Superior temporal gyrus (tissue), 1 donor: ENCODE measurements around the gene SMIM22.
"Not testable (repeated sequence)": the region's sequence is repeated elsewhere in the genome, so short reads cannot be mapped to it uniquely, and the experiment has no call there.

ENCODE experiments used
- DNase-seq: peaks from one replicate; pipeline ENCODE4 v3.0.0-alpha.2; 2016; ENCODE audit errors: extremely low spot score

SMIM22 gene

DNA sequence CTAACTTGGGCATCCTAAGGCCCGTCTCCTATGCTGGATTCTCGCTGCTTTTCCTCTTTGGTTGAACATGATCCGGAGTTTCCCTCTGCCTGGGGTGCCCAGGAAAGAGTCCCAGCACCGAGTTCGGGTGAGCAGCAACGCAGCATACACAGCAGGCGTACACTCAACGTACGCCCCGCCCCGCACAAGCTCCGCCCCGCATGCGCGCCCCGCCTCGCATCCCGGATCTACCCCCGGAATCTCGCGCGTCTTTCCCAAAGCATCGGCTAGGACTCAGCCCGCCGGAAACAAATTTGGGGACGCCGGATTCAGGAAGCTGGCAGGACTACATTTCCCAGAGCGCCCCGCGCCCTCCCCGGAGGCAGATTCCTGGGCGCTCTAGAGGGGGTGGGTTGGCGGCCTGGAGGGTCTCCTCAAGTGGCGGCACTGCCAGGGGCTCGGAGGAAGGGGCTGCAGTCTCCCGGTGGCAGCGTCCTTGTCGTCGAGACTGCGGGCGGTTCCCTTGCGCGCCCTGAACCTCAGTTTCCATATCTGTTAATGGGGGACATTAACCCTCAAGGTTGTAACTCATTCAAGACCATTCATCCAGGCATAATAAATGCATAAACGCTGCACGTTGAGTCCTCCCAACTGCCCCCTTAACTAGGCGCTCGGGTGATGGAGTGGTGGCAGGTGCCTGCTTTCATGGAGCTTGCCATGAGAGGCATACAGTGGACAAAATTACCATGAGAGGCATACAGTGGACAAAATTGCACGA is 26.4 kb upstream of the SMIM22 start:
- DNase-seq, result peak; percentile 97

DNA sequence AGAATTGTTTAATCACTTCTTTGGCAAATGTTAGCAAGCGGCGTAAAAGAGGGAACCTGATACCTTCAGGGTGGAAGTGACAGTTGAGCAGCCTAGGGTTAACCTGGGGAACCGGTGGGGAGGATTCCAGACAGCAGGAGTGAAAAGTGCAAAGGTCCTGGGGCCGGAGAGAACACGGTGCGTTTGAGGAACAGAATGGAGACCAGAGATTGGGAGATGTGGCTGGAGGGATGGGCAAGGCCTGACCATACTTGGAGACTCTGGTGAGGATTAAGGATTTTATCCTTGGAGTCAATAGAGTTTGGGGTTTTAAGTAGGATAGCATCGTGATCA is 25.9 kb upstream of the SMIM22 start:
- DNase-seq, result no peak

DNA sequence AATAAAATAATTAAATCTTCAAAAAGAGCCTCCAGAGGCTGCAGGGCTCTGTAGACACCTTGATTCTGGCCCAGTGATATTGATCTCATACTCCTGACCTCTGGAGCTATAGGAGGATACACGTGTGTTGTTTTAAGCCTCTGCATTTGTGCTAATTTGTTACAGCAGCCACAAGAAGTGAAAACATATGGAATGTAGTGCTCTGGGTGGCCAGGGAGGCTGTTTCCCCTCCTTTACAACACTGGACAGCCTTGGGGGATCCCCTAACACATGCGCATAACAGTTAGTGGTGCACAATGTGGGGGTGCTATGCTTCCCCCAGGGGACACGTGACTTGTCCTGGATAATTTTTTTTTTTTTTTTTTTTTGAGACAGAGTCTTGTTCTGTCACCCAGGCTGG is 23.5 kb upstream of the SMIM22 start:
- no peak for DNase-seq

DNA sequence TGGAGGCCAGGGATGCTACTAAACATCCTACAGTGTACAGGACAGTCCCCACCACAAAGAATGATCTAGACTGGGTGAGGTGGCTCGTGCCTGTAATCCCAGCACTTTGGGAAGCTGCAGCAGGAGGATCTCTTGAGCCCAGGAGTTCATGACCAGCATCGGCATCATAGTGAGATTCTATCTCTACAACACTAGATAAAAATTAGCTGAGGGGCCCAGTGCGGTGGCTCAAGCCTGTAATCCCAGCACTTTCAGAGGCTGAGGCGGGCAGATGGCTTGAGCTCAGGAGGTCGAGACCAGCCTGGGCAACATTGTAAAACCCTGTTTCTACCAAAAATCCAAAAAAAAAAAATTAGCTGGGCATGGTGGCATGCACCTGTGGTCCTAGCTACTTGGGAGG is 22.8 kb upstream of the SMIM22 start:
- no peak for DNase-seq

DNA sequence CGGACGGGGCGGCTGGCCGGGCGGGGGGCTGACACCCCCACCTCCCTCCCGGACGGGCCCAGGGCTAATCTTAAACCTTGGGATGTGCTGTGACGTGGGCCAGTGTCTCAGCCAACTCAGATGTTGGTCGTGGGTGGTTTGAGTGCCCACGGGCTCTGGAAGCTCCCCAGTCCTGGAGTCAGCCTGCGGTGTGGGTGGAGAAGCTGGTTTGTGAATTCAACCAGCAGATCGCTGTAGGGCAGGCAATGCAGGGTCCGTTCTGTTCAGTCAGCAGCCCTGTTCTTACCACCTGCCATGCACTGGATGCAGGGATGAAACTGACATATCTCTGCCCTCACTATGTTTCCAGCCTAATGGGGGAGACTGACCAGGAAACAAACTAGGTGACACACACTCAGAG is 20.2 kb upstream of the SMIM22 start:
- no peak for DNase-seq

DNA sequence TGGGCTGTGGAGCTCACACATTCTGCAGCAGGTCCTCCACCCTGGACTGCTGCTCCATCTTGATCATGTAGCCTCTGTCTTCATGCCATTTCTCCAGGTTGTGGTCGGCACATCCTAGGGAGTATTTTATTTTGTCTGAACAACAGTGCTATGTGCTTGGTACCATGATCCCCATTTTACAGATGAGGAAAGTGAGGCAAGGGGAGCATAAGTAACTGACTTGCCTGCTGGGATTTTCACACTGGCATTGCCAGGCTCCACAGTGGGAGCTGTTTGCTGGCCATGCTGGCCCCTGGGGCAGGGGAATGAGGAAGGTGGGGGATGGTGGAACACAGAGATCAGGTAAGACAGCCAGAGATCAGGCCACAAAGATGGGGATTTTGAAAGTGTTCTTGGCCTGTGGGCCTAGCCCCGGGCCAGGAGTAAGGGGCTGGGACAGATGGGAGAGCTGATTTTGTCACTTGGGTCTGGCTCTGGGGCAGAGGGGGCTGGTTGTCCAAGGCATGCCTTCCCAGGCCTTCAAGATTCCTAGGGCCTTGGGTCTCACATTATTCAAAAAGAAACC is 18.9 kb upstream of the SMIM22 start:
- no peak for DNase-seq

DNA sequence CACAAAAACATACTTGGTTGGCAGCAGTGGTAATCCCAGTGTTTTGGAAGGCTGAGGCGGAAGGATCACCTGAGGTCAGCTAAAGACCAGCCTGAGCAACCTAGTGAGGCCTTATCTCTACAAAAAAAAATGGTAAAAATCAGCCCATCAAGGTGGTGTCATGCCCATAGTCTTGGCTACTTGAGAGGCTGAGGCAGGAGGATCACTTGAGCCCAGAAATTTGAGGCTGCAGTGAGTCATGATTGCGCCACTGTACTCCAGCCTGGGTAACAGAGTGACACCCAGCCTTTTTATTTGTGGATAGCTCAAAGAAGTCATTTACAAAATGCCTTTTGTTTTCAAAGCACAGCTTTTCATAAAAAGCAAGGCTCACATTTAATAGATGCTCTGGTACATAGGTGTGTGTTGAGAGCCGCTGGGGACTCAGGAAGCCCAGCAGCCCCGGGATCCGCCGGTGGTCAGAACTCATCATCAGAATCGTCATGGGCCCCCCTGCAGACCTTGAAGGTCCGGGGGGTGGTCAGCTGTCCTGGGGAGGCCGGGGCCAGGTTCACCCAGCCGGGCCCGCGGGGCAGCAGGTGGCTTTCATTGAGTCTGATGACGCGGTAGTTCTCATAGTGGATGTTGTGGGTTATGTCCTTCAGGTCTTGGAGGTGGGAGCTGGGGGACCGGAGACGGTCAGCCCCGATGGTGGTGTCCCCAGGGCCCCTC is 17.7 kb upstream of the SMIM22 start:
- no peak for DNase-seq

DNA sequence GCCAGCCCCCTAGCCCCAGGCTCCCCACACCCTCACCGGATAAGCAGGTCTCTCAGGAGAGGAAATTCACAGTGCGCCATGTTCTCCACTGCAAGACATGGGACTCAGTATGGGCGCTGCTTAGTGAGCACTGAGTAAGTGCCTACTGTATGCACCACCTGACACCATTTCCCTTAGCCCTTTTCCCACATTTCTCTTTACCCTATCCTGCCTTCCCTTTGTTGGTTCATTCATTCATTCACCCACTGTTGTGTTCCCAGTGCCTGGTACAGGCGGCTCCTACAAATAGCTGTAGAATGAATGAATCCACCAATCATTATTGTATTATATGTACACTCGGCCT is 17.1 kb upstream of the SMIM22 start:
- no peak for DNase-seq

DNA sequence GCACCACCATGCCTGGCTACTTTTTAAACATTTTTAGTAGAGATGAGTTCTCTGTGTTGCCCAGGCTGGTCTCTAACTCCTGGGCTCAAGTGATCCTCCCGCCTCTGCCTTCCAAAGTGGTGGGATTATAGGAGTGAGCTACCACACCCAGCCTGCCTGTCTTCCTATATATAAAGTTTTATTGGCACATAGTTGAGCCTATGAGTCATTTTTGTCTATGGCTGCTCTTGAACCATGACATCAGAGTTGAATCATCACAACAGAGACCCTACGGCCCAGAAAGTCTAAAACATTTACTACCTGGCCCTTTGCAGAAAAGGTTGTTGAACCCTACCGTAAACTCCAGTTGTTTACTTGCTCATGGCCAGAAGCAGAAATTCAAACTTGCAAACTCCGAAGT is 14.9 kb upstream of the SMIM22 start:
- DNase-seq, result no peak

DNA sequence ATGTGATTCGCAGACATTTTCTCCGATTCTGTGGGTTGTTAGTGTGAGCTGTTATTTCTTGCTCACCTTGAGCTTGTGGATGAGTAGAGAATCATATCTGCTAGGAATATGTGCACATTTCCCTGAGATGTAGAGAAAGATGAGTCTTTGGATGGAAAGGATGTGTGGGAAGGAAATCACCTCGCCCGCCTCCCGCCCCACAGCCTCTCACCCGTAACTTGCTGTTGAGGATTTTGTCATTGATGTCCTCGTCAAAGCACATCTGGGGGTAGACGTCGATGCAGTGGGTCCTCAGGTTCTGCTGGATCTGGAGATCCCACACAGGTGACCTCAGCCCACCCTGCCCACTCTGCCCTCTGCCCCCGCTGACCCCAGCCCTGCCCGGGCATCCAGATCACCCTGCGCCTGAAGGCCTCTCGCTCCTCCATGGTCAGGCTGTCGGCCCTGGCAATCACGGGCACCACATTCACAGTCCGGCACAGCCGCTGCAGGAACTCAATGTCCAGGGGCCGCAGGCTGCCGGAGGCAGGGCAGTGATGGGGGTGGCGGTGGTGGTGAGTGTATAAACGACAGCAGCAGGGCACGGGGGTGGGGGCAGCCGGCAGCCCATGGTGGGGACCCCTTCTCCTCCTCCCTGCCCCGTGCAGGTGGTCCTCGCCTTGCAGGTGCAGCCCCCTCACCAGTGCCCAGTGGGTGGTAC is 11.8 kb upstream of the SMIM22 start:
- DNase-seq, result no peak

DNA sequence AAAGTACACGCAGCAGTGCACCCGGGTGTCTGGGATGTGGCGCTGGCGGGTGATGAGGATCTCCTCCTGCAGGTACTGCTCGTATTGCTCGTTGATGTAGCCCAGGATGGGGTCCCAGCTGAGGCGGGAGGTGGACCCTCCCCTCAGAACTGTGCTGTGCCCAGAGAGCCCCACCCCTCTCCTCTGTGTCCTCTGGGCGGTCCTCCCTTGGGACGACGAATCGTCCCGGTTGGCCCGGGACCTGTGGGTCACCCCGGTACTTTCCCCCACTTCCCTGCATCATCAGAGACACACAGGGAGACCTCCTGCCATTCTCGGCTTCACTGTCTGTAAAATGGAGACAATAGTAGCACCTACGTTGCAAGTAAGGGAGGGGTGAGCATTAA is 11.2 kb upstream of the SMIM22 start:
- DNase-seq, result no peak

DNA sequence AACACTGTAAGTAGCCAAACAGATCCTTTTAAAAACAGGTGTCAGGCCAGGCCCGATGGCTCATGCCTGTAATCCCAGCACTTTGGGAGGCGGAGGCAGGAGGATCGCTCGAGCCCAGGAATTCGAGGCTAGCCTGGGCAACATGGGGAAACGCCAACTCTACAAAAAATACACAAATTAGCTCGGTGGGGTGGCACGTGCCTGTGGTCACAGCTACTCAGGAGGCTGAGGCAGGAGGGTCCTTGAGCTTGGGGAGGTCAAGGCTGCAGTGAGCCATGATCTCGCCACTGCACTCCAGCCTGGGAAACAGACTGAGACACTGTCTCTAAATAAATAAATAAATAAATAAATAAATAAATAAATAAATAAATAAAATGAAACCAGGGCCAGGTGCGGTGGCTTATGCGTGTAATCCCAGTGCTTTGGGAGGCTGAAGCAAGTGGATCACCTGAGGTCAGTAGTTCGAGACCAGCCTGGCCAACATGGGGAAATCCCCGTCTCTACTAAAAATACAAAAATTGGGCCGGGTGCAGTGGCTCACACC is 10.7 kb upstream of the SMIM22 start:
- DNase-seq, result not testable (repeated sequence)

DNA sequence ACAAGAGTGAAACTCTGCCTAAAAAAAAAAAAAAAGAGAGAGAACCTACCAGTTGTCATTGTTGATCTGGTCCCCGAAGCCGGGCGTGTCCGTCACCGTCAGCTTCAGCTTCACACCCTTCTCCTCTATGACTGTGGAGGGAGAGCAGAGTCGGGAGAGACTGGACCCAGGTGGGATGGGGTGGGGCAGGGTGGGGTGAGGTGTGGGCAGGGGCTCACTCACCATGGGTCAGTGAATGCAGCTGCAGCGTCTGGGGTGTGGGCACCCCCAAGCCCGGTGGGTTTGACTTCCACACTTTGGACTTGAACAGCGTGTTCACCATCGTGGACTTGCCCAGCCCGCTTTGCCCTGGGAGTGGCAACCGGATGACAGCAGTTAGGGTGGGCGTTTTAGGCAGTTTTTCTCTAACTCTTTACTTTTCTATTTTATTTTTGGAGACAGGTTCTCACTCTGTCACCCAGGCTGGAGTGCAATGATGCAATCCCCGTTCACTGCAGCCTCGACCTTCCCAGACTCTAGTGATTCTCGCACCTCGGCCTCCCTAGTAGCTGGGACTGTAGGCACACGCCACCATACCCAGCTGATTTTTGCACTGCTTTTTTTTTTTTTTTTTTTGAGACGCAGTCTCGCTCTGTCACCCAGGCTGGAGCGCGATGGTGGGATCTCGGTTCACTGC is 9.3 kb upstream of the SMIM22 start:
- no peak for DNase-seq

DNA sequence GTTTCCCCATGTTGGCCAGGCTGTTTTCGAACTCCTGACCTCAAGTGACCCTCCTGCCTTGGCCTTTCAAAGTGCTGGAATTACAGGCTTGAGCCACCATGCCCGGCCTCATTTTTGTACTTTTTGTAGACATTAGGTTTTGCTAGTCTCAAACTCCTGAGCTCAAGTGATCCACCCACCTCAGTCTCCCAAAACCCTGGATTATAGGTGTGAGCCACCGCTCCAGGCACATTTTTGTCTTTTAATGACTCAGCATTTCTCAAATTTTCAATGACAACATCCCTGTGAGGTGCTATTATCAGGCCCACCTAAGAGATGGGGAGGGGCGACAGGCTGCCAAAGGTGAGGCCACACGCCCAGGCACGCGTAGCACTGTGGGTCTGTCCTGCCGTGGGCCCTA is 8.1 kb upstream of the SMIM22 start:
- no peak for DNase-seq

DNA sequence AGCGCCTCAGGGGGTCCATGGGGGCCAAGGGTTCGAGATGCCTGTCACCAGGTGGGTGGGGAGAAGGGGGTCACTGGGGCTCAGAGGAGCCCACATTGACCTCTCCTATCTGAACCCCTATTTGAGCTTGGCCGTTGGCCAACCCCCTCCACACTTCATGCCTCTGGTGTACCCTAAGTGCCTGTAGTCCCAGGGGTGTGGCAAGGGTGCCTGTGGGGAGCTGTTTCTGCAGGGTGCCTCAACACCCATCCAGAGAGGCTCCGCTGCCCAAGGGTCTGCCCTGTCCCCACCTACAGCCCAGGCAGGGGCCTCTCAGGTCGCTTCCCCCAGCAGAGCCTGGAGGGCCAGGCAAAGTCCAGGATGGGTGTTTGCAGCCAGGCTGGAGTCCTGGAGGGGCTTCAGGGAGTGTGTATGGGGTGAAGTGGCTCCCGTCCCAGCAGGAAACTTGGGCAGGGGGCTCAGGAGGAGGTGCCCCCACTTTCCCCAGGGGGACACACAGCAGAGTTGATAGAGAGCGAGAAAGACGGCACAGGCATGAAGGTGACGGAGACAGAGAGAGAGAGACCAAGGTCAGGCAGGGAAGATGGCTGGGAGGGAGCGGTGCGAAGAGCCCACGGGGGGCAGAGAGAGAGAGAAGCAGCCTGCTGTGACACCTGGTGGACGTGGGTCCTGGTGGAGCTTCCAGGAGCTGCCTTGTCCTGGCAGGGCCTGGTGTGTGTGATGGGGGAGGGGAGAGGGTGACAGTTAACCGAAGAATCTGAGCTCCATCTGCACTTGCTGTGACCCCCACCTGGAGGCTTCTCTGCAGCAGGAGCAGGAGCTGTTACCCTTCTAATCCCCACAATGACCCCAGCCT is 7.3 kb upstream of the SMIM22 start, which contains the start of gene SEPTIN12:
SEPTIN12 (minus strand) TSS at position 719 of the 856 bp plus-strand sequence; CDS start at position 19, 700 bp downstream.
- DNase-seq, result no peak

DNA sequence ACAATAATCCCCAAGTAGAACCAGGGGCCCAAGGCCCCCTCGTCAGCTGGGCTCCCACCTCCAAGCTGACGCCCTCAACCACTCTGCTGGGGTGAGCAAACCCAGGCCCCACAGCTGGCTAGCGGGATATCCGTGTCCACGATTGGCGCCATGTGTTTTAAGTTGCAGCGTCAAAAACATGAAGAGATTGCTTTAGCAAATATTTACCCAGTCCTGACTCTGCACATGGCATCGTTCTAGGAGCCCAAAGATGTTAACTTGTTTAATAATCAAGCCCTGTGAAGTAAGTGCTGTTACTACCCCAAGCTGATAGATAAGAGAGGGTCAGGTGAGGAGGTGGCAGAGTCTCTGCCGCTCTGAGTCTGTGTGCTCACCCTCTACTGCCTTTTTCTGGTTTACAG is 6.7 kb upstream of the SMIM22 start:
- no peak for DNase-seq

DNA sequence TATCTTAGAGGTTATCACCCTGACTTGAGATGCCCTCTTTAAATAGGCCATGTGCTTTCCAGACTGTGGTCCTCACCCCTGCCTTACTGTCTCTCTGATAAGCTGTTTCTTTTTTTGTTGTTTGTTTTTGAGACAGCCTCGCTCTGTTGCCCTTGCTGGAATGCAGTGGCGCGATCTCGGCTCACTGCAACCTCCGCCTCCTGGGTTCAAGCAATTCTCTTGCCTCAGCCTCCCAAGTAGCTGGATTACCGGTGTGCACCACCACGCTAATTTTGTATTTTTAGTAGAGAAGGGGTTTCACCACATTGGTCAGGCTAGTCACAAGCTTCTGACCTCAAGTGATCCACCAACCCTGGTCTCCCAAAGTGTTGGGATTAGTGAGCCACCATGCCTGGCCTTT is 6.3 kb upstream of the SMIM22 start:
- DNase-seq, result no peak

DNA sequence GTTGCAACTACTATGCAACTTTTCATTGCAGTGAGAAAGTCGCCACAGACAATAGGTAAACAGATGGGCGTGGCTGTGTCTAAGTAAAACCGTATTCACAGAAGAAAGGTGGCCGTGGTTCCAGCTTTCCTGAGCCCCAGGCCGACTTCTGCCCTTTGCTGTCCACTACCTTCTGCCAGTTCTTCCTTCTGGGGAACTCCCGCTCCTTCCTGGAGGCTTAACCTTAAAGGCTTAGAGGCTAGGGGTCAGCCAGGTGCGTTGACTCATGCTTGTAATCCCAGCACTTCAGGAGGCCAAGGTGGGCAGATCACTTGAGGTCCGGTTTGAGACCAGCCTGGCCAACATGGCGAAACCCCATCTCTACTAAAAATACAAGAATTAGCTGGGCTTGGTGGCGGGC is 4.9 kb upstream of the SMIM22 start:
- no peak for DNase-seq

DNA sequence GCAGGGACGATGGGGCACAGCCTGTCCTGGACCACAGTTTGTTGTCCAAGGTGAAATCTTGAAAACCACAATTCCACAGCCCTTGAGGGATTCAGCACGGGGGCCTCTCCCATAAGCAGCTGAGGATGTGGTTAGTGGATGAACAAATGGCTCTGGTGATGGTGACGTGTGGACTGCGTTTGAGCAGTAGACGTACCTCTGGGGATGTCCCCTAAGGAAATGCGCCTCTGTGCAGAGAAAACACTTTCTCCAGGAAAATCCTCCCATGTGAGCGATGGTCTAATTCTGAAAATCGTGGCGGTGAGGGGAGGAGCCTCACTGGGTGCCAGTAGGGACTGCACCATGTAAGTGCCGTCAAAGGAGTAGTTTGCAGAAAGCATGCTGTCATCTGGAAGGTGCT is 4.3 kb upstream of the SMIM22 start:
- no peak for DNase-seq

DNA sequence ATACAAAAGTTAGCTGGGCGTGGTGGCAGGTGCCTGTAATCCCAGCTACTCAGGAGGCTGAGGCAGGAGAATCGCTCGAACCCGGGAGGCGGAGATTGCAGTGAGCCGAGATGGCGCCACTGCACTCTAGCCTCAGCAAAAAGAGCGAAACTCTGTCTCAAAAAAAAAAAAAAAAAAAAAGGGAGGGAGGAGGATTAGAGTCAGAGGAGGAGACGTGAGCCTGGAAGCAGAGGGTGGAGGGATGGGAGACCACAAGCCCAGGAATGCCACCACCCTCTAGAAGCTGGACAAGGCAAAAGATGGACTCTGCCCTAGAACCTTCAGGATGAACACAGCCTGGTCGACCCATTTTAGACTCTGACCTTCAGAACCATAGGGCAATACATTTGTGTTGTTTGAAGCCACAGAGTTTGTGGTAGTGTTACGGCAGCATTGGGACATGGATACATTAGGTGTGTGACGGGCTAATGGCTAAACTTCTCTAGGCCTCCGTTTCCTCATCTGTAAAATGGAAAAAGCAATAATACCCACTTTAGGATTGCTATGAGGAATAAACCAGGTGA is 2.1 kb upstream of the SMIM22 start:
- DNase-seq, result no peak
